AG04450 (cell line): ENCODE measurements around the gene ARHGAP26. TPM values are rescaled to one million over a fixed set of nuclear protein-coding genes. Genes with fewer than 3 reads are reported as not detected.

Experiments
- CTCF ChIA-PET: fragments of 300-600, 350-600 bp; formaldehyde crosslinking; extraction: SDS; loops from one replicate; lab custom pipeline; 2022; ENCODE audit warnings: antibody characterized with exemption, inconsistent platforms; lab: Charles Lee
- POLR2A ChIA-PET: fragments of 350-600 bp; formaldehyde crosslinking; extraction: SDS; loops from one replicate; lab custom pipeline; 2021; ENCODE audit warnings: antibody characterized with exemption, inconsistent platforms; lab: Yijun Ruan, JAX
- DNase-seq: peaks from one replicate; pipeline ENCODE4 v3.0.0-alpha.2; 2011; ENCODE audit warnings: low read depth, low spot score
- H3K27ac ChIP-seq: one replicate; pipeline ENCODE4 v1.5.1; 2012; ENCODE audit warnings: low read depth, low read length, control low read depth
- H3K27me3 ChIP-seq: one replicate; pipeline ENCODE4 v1.6.0; 2012; ENCODE audit warnings: low read length; ENCODE audit not compliant: control insufficient read depth, insufficient read depth
- H3K4me3 ChIP-seq: 2 replicates; pipeline ENCODE4 v1.5.1; 2011; ENCODE audit warnings: mild to moderate bottlenecking, low read depth, low read length, control low read depth
- H3K9me3 ChIP-seq: 2 replicates; pipeline ENCODE4 v1.5.1; 2012; ENCODE audit warnings: low read length; ENCODE audit not compliant: control insufficient read depth, insufficient read depth
- polyA plus RNA-seq: library from polyadenylated mRNA; depleted of rRNA; stranded (reverse); fragments of >200 nt; gene quantifications from 2 replicates; pipeline ENCODE4 v1.2.3, GENCODE V29; 2011
- TF ChIP-seq, protein P1 (sequence below): IDR thresholded peaks from 2 replicates; pipeline ENCODE4 v1.5.1; 2011; ENCODE audit warnings: low read depth, low read length, control low read depth, inconsistent platforms

The ARHGAP26 gene
- polyA plus RNA-seq, 1 experiment = 0.56 TPM

DNA sequence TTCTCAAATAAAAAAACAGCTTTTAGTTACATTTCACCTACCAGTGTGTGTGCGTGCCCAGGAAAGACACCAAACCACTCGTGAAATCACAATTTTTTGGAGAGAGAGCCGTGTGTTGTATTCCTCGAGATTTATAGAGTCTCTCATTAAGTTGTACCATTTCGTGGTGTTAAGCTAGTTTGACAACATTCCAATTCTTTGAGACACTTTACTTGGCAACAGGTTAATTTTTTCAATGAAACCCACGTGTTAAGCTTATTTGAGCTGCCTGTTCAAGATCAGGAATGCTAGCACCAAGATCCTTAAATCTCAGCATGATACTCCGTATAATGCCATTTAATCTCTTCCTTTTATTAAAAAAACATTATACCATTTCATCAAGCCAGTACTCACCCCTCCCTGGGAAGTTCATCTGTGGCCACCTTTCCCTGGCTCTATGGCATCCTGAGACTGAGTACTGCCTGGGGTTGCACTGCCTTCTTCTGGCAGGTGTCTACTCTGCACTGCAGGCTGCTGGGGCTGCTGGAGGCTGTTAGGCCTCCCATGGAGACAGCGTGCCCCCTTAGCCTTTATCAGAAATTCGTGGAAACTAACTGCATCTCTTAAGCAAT lies 143.7 kb downstream of the ARHGAP26 start:
- ChIA-PET CTCF (interaction anchor here (0.6 to 0.7 kb wide), 2 partner anchors 8 to 907 kb away, joined by 3 read pairs; no protein-coding TSS in a partner anchor), POLR2A (no interaction called here)
- no peak for DNase-seq
- Histone ChIP-seq H3K9me3 (no peaks in the 10 kb centered on the region), H3K27ac (no peak overlapping the region), H3K27me3 (no peaks in the 10 kb centered on the region), H3K4me3 (no peak overlapping the region)
- TF ChIP-seq, protein P1, sequence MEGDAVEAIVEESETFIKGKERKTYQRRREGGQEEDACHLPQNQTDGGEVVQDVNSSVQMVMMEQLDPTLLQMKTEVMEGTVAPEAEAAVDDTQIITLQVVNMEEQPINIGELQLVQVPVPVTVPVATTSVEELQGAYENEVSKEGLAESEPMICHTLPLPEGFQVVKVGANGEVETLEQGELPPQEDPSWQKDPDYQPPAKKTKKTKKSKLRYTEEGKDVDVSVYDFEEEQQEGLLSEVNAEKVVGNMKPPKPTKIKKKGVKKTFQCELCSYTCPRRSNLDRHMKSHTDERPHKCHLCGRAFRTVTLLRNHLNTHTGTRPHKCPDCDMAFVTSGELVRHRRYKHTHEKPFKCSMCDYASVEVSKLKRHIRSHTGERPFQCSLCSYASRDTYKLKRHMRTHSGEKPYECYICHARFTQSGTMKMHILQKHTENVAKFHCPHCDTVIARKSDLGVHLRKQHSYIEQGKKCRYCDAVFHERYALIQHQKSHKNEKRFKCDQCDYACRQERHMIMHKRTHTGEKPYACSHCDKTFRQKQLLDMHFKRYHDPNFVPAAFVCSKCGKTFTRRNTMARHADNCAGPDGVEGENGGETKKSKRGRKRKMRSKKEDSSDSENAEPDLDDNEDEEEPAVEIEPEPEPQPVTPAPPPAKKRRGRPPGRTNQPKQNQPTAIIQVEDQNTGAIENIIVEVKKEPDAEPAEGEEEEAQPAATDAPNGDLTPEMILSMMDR = peak; percentile 17; the same call in 1 of the 2 replicates

DNA sequence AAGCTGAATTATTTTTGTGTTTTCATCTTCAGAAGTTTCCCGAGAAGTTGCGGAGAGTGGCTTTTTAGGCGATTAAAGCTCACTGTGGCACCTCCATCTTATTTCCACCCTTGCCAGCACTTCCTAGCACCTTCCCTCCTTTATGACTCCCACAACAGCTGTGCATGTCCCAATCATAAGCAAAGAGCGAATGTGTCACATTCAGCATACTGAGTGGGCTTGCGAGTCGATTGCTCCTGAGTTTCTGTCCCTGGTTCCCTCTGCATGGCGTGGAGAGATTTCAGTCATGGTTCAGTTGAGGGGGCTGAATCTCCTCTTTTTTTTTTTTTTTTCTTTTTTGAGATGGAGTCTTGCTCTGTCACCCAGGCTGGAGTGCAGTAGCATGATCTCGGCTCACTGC lies 144.9 kb downstream of the ARHGAP26 start:
- no peak overlapping the region for H3K27ac ChIP-seq
- no peak for DNase-seq
- TF ChIP-seq, protein P1 = no peak
- no peaks in the 10 kb centered on the region for H3K9me3 ChIP-seq
- H3K4me3 ChIP-seq = no peak overlapping the region
- H3K27me3 ChIP-seq = no peaks in the 10 kb centered on the region
- CTCF ChIA-PET = interaction anchor here (0.7 to 3.0 kb wide), 4 partner anchors 10 to 202 kb away, joined by 5 to 19 read pairs (median 8); no protein-coding TSS in a partner anchor
- POLR2A ChIA-PET = no interaction called here

DNA sequence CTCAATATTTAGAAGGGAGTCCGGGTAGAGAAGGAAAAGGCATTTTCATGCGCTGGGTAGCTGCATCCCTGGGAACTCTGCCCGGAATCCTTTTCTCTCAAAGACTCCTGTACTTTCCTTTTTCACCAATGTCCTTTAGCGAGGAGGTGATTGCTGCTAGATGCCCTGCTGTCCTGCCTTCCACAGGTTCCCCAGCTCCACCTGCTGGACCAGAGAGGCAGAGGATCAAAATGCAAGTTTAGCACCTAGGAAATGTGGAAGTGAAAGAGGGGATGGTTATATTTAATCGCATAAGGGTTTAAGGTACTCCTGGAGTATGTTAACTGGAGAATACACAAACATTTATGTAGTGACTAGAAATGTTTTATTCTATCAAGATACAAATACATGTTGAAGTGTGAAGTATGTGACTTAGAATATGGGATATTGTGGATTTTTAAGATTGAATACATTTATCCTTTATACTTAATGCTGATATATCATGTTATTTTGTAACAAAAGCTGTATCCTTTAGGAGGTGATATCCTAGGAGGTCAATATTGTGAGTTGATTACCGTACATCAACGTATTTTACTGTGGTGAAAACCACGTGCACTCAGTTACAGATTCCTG lies 145.7 kb downstream of the ARHGAP26 start:
- ChIA-PET POLR2A (interaction anchor here (0.6 kb wide), 1 partner anchor 398 kb away, joined by 4 read pairs; no protein-coding TSS in a partner anchor), CTCF (interaction anchor here (0.6 to 3.0 kb wide), 8 partner anchors 9 to 202 kb away, joined by 3 to 19 read pairs (median 4); no protein-coding TSS in a partner anchor)
- no peak for DNase-seq
- TF ChIP-seq, protein P1 = peak; percentile 76
- Histone ChIP-seq H3K27me3 (no peaks in the 10 kb centered on the region), H3K9me3 (no peaks in the 10 kb centered on the region), H3K27ac (no peak overlapping the region), H3K4me3 (no peak overlapping the region)

DNA sequence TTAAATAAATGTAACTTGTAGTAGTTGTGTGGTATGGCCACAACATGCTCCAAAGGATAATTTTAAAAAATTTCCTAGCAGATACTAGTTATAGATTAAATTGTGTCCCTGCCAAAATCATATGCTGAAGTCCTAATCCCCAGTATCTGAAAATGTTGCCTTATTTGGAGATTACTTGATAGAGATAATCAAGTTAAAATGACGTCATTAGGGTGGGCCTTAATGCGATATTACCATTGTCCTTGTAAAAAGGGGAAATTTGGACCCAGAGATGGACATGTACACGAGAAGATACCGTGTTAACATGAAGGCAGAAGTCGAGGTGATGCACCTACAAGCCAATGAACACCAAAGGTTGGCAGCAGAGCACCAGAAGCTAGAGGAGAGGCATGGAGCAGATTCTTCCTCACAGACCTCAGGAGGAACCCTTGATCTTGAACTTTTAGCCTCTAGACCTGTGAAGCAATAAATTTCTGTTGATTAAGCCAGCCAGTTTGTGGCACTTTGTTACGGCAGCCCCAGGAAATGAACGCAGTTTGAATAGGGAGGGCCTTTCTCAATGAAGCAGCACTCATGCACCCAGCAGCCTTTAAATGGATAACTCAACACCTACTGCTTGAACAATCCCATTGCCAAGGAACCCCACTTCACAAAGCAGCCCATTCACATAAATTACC lies 148.9 kb downstream of the ARHGAP26 start:
- ChIA-PET CTCF (interaction anchor here (0.5 to 1.4 kb wide), 2 partner anchors 28 to 206 kb away, joined by 3 to 4 read pairs; no protein-coding TSS in a partner anchor), POLR2A (no interaction called here)
- Histone ChIP-seq H3K4me3 (no peak overlapping the region), H3K27ac (no peak overlapping the region), H3K27me3 (no peaks in the 10 kb centered on the region), H3K9me3 (no peaks in the 10 kb centered on the region)
- TF ChIP-seq, protein P1 = no peak
- DNase-seq = no peak
